Ishikawa (cell line): Measurements from ENCODE around the gene CDK12.

Experiments
- CREB1 ChIP-seq: IDR thresholded peaks from 2 replicates; pipeline ENCODE4 v1.6.1; 2012; ENCODE audit warnings: low read depth
- EGR1 ChIP-seq: IDR thresholded peaks from 2 replicates; pipeline ENCODE4 v1.6.1; 2012
- EP300 ChIP-seq: IDR thresholded peaks from 2 replicates; pipeline ENCODE4 v1.6.1; 2012; ENCODE audit warnings: borderline replicate concordance
- FOXM1 ChIP-seq: IDR thresholded peaks from 2 replicates; pipeline ENCODE4 v1.6.1; 2012; ENCODE audit warnings: low read depth, borderline replicate concordance
- NFIC ChIP-seq: IDR thresholded peaks from 2 replicates; pipeline ENCODE4 v1.6.1; 2012
- RAD21 ChIP-seq: IDR thresholded peaks from 2 replicates; pipeline ENCODE4 v1.6.1; 2012; ENCODE audit warnings: low read depth
- REST ChIP-seq: IDR thresholded peaks from 2 replicates; pipeline ENCODE4 v1.6.1; 2012; ENCODE audit warnings: low read depth, mild to moderate bottlenecking
- YY1 ChIP-seq: IDR thresholded peaks from 2 replicates; pipeline ENCODE4 v1.6.1; 2012; ENCODE audit warnings: low read depth

- TF ChIP-seq EP300 = no peak
- TF ChIP-seq FOXM1 = no peak
- TF ChIP-seq YY1 = no peak
- no peak for TF ChIP-seq REST
- TF ChIP-seq EGR1 = no peak
- no peak for TF ChIP-seq NFIC
- peak; percentile 83 for TF ChIP-seq RAD21
- TF ChIP-seq CREB1 = no peak
Observed at GRCh38 chr17:39547713-39548478, 86.6 kb downstream of the CDK12 start.
